Thyroid gland (tissue), 4 donors: ENCODE measurements around the gene ARMH3. TPM values are rescaled to one million over a fixed set of nuclear protein-coding genes. Genes with fewer than 3 reads are reported as not detected.

Experiments used
- DNase-seq, 2 donors: peaks; one replicate each; pipeline ENCODE4 v3.0.0-alpha.2; 2019
- H3K27ac ChIP-seq, 3 donors: fragments of 200-600 bp; sonication (generic); 1 replicate in 2 of 3; 2 replicates in 1 of 3; pipeline ENCODE4 v1.5.1; 2016 to 2019; ENCODE audit warnings: mild to moderate bottlenecking in 1 of 3, moderate library complexity in 1 of 3
- H3K27me3 ChIP-seq: fragments of 200-600 bp; sonication (generic); one replicate; pipeline ENCODE4 v1.5.1; 2019
- H3K36me3 ChIP-seq, 2 donors: fragments of 200-600 bp; sonication (generic); one replicate each; pipeline ENCODE4 v1.5.1; 2016 to 2019
- H3K4me1 ChIP-seq, 2 donors: fragments of 200-600 bp; sonication (generic); one replicate each; pipeline ENCODE4 v1.5.1; 2017 to 2019
- H3K4me3 ChIP-seq, 3 donors: fragments of 200-600 bp; sonication (generic); replicated peaks in 1 of 3; 1 replicate in 2 of 3; 2 replicates in 1 of 3; pipeline ENCODE4 v1.5.1; 2016; ENCODE audit warnings: mild to moderate bottlenecking in 1 of 3
- H3K9me3 ChIP-seq: fragments of 200-600 bp; sonication (generic); one replicate; pipeline ENCODE4 v1.5.1; 2017
- POLR2A ChIP-seq, 2 donors: fragments of 450-650 bp; IDR thresholded peaks; one replicate each; pipeline ENCODE4 v1.6.1; 2017; ENCODE audit warnings: antibody characterized with exemption in 2 of 2, mild to moderate bottlenecking in 2 of 2, moderate library complexity in 1 of 2
- WGBS, 2 donors: methylation state at CpG; one replicate each; pipeline ENCODE4 v1.1.5; 2017; 5-methylcytosine and 5-hydroxymethylcytosine counted together
- intact Hi-C: fragments of 100-400 bp; cut with DNase I; formaldehyde crosslinking; loops from one replicate; pipeline ENCODE4 v1.15.1; 2023
- total RNA-seq, 4 donors: library from RNA; depleted of rRNA; stranded (reverse); fragments of >200 nt; gene quantifications; one replicate each; pipeline ENCODE4 v1.2.3, GENCODE V29; 2016
- TF ChIP-seq, protein P1 (sequence below), 6 experiments: fragments of 200-600 bp in 3 of 6; fragments of 450-650 bp in 3 of 6; sonication (generic) in 3 of 6; IDR thresholded peaks; one replicate each; pipeline ENCODE4 v1.5.1; 2016 to 2019; ENCODE audit warnings: antibody characterized with exemption in 6 of 6, mild to moderate bottlenecking in 2 of 6, inconsistent platforms in 1 of 6, moderate library complexity in 1 of 6

ARMH3 gene
- total RNA-seq, 4 donors from 2014 or later: 14.2 to 21.2 (median 18.3) TPM

- H3K27ac ChIP-seq: no peak overlapping the region
- TF ChIP-seq POLR2A (IDR thresholded peaks at IDR 0.05): no peak
- TF ChIP-seq, protein P1, sequence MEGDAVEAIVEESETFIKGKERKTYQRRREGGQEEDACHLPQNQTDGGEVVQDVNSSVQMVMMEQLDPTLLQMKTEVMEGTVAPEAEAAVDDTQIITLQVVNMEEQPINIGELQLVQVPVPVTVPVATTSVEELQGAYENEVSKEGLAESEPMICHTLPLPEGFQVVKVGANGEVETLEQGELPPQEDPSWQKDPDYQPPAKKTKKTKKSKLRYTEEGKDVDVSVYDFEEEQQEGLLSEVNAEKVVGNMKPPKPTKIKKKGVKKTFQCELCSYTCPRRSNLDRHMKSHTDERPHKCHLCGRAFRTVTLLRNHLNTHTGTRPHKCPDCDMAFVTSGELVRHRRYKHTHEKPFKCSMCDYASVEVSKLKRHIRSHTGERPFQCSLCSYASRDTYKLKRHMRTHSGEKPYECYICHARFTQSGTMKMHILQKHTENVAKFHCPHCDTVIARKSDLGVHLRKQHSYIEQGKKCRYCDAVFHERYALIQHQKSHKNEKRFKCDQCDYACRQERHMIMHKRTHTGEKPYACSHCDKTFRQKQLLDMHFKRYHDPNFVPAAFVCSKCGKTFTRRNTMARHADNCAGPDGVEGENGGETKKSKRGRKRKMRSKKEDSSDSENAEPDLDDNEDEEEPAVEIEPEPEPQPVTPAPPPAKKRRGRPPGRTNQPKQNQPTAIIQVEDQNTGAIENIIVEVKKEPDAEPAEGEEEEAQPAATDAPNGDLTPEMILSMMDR (IDR thresholded peaks at IDR 0.05): no peak
- H3K27me3 ChIP-seq: no peaks in the 10 kb centered on the region
- DNase-seq: no peak
- intact Hi-C loops: no loop called here
- H3K4me3 ChIP-seq: no peak overlapping the region
- no peaks in the 10 kb centered on the region for H3K4me1 ChIP-seq
- H3K36me3 ChIP-seq: no peaks in the 10 kb centered on the region
- 94 to 96% methylated on average over 4 of the region's 4 CpGs for WGBS, 2 donors
- H3K9me3 ChIP-seq: no peaks in the 10 kb centered on the region
These were observed 123.8 kb downstream of the ARMH3 start for GRCh38 chr10:101932183-101932582.

GRCh38 chr10:101925027-101925426 is 130.9 kb downstream of the ARMH3 start:
- Histone ChIP-seq H3K36me3 (no peaks in the 10 kb centered on the region), H3K4me3 (no peak overlapping the region), H3K4me1 (no peaks in the 10 kb centered on the region), H3K27ac (no peak overlapping the region), H3K9me3 (no peaks in the 10 kb centered on the region), H3K27me3 (no peaks in the 10 kb centered on the region)
- WGBS, 2 donors: 95 to 99% methylated on average over 2 of the region's 2 CpGs
- intact Hi-C loops: no loop called here
- TF ChIP-seq POLR2A (IDR thresholded peaks at IDR 0.05): no peak
- TF ChIP-seq, protein P1 (IDR thresholded peaks at IDR 0.05): no peak
- no peak for DNase-seq

GRCh38 chr10:101923256-101923655 is 132.7 kb downstream of the ARMH3 start:
- TF ChIP-seq, protein P1 (IDR thresholded peaks at IDR 0.05): no peak
- TF ChIP-seq POLR2A (IDR thresholded peaks at IDR 0.05): no peak
- no peak for DNase-seq
- no peak overlapping the region for H3K27ac ChIP-seq
- no peaks in the 10 kb centered on the region for H3K4me1 ChIP-seq
- no peak overlapping the region for H3K4me3 ChIP-seq
- intact Hi-C loops: no loop called here
- no peaks in the 10 kb centered on the region for H3K36me3 ChIP-seq
- no peaks in the 10 kb centered on the region for H3K9me3 ChIP-seq
- H3K27me3 ChIP-seq: no peaks in the 10 kb centered on the region

- Histone ChIP-seq H3K4me3 (no peak overlapping the region), H3K36me3 (no peaks in the 10 kb centered on the region), H3K27me3 (no peaks in the 10 kb centered on the region), H3K27ac (no peak overlapping the region), H3K9me3 (no peaks in the 10 kb centered on the region), H3K4me1 (no peaks in the 10 kb centered on the region)
- no peak for TF ChIP-seq POLR2A (IDR thresholded peaks at IDR 0.05)
- TF ChIP-seq, protein P1 (IDR thresholded peaks at IDR 0.05): no peak
- intact Hi-C loops: no loop called here
- DNase-seq: no peak
- WGBS, 2 donors: 90 to 91% methylated on average over 2 of the region's 2 CpGs
These were observed 133.1 kb downstream of the ARMH3 start for GRCh38 chr10:101922846-101923245.

- Histone ChIP-seq H3K9me3 (no peaks in the 10 kb centered on the region), H3K36me3 (no peaks in the 10 kb centered on the region), H3K27me3 (no peaks in the 10 kb centered on the region), H3K4me3 (no peak overlapping the region), H3K4me1 (no peaks in the 10 kb centered on the region), H3K27ac (no peak overlapping the region)
- DNase-seq: no peak
- intact Hi-C loops: no loop called here
- TF ChIP-seq, protein P1 (IDR thresholded peaks at IDR 0.05): no peak
- TF ChIP-seq POLR2A (IDR thresholded peaks at IDR 0.05): no peak
These were observed 135.4 kb downstream of the ARMH3 start for GRCh38 chr10:101920546-101920945.
